ENCODE results near the gene SEZ6L.

- TF ChIP-seq CTCF (IDR thresholded peaks at IDR 0.05; ENCODE audit: insufficient read depth, low read length) = no peak
- no peak for TF ChIP-seq POLR2AphosphoS5 (IDR thresholded peaks at IDR 0.05; ENCODE audit: low read depth)
Measured at GRCh38 chr22:26395926-26396325, 226.7 kb downstream of the SEZ6L start.
